Neural cell (in vitro differentiated cells): ENCODE data around the gene NFIA.
"Not testable (repeated sequence)": the region's sequence is repeated elsewhere in the genome, so short reads cannot be mapped to it uniquely, and the experiment has no call there.

Source experiments
- EZH2 ChIP-seq: fragments of 200-600, 300-800 bp; shearing (Covaris generic), sonication (generic); IDR thresholded peaks from 2 replicates; pipeline ENCODE4 v1.6.1; 2014; ENCODE audit warnings: antibody characterized with exemption, low read length, borderline replicate concordance, mild to moderate bottlenecking; ENCODE audit not compliant: insufficient read depth, poor library complexity, severe bottlenecking
- RAD21 ChIP-seq: fragments of 450-650 bp; conservative IDR thresholded peaks from 2 replicates; pipeline ENCODE4 v1.6.1; 2014; ENCODE audit warnings: antibody characterized with exemption, mild to moderate bottlenecking, moderate library complexity
- TF ChIP-seq, protein P1 (sequence below): fragments of 450-650 bp; IDR thresholded peaks from 2 replicates; pipeline ENCODE4 v1.5.1; 2014; ENCODE audit warnings: antibody characterized with exemption, mild to moderate bottlenecking, moderate library complexity; ENCODE audit not compliant: poor library complexity, severe bottlenecking

DNA sequence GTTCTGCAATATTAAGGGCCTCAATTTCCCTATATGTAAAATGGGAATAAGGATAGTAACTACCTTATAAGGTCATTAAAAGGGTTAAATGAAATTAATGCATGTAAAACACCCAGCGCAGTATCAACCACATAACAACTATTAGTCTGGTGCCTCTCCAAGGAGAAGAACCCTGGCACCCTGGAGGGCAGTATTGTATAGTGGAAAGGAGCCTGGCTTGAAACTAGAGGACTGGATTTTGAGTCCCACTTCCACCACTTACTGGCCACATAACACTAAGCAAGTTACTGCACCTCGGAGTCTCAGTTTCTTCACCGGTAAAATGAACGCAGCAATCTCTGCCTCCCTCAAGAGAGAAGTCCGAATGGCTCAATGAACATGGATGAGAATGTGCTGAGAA is 385.5 kb downstream of the NFIA start:
- not testable (repeated sequence) for TF ChIP-seq RAD21, EZH2
- TF ChIP-seq, protein P1, sequence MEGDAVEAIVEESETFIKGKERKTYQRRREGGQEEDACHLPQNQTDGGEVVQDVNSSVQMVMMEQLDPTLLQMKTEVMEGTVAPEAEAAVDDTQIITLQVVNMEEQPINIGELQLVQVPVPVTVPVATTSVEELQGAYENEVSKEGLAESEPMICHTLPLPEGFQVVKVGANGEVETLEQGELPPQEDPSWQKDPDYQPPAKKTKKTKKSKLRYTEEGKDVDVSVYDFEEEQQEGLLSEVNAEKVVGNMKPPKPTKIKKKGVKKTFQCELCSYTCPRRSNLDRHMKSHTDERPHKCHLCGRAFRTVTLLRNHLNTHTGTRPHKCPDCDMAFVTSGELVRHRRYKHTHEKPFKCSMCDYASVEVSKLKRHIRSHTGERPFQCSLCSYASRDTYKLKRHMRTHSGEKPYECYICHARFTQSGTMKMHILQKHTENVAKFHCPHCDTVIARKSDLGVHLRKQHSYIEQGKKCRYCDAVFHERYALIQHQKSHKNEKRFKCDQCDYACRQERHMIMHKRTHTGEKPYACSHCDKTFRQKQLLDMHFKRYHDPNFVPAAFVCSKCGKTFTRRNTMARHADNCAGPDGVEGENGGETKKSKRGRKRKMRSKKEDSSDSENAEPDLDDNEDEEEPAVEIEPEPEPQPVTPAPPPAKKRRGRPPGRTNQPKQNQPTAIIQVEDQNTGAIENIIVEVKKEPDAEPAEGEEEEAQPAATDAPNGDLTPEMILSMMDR = not testable (repeated sequence)
